ENCODE measurements around the gene MAML1.

Gene MAML1

GRCh38 chr5:179795049-179795862 lies 62.6 kb downstream of the MAML1 start:
- no peak for DNase-seq (ENCODE audit: low read depth)

- DNase-seq (ENCODE audit: low read depth), result no peak
Observed at GRCh38 chr5:179795863-179796833, 63.5 kb downstream of the MAML1 start.

GRCh38 chr5:179796877-179797608 lies 64.4 kb downstream of the MAML1 start:
- no peak for DNase-seq (ENCODE audit: low read depth)

GRCh38 chr5:179797741-179798140 lies 65.1 kb downstream of the MAML1 start:
- DNase-seq (ENCODE audit: low read depth), result no peak

- DNase-seq (ENCODE audit: low read depth), result no peak
Observed at GRCh38 chr5:179798144-179798770, 65.6 kb downstream of the MAML1 start.

- no peak for DNase-seq (ENCODE audit: low read depth)
Observed at GRCh38 chr5:179798771-179799643, 66.4 kb downstream of the MAML1 start.

GRCh38 chr5:179799644-179799973 lies 67.0 kb downstream of the MAML1 start:
- no peak for DNase-seq (ENCODE audit: low read depth)

- no peak for DNase-seq (ENCODE audit: low read depth)
Observed at GRCh38 chr5:179800071-179800695, 67.6 kb downstream of the MAML1 start.

- DNase-seq (ENCODE audit: low read depth), result no peak
Observed at GRCh38 chr5:179800696-179801201, 68.1 kb downstream of the MAML1 start.

GRCh38 chr5:179801304-179802206 lies 68.9 kb downstream of the MAML1 start:
- no peak for DNase-seq (ENCODE audit: low read depth)

GRCh38 chr5:179802207-179802883 lies 69.7 kb downstream of the MAML1 start:
- DNase-seq (ENCODE audit: low read depth), result no peak

DNA sequence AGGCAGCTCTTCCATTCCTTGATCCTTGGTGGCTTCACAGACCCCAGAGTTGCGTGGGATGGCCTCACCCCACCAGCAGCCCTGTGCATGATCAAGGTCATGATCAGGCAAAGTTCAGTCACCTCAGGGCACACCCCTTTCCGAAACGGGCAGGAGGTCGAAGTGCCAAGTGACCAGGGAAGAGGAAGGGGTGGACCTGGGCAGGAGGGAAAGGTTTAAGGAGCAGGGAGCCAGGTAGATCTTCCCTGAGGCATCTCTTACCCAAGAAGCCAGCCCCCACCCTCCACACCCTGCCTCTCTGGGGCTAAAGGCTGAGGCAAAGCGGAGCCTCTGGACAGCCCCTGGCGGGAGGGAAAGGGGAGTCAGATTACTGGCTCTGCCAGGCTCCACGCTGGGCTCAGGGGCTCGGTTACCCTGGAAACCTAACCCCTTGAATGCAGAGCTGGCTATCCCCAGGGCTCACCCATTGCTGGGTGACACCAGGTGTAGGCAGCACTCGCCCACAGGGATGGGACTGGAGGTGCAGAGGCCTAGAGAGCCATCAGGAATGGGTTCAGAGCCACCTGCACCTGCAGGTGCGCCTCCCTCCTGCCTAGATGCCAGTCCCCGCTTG lies 70.4 kb downstream of the MAML1 start:
- no peak for DNase-seq (ENCODE audit: low read depth)

- DNase-seq (ENCODE audit: low read depth), result no peak
Observed at GRCh38 chr5:179803651-179804554, 71.3 kb downstream of the MAML1 start.

DNA sequence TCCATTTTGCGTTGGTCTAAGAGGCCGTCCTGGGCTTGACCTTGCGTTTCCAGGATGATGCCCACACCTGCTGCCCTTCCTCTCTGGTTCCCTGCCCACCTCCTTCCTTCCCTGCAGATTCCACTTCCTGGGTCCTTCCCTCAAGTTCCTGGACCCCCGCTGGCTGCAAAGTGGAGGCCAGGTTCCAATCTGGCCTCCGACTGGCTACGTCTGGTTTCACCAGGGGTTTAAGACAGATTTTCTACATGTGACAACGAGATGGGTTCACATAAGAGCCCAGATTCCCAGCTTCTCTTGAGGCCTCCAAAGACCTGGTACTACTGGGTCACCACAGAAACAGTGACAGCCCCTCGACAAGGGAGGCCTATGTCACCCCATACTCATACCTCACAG lies 71.9 kb downstream of the MAML1 start:
- DNase-seq (ENCODE audit: low read depth), result no peak

- no peak for DNase-seq (ENCODE audit: low read depth)
Observed at GRCh38 chr5:179805070-179805528, 72.5 kb downstream of the MAML1 start.

- no peak for DNase-seq (ENCODE audit: low read depth)
Observed at GRCh38 chr5:179805529-179806249, 73.1 kb downstream of the MAML1 start.
